ENCODE data around the gene ADM2.

The ADM2 gene

GRCh38 chr22:50489363-50490243 is 8.3 kb downstream of the ADM2 start:
- DNase-seq (ENCODE audit: low spot score): no peak
- TF ChIP-seq, protein P1, sequence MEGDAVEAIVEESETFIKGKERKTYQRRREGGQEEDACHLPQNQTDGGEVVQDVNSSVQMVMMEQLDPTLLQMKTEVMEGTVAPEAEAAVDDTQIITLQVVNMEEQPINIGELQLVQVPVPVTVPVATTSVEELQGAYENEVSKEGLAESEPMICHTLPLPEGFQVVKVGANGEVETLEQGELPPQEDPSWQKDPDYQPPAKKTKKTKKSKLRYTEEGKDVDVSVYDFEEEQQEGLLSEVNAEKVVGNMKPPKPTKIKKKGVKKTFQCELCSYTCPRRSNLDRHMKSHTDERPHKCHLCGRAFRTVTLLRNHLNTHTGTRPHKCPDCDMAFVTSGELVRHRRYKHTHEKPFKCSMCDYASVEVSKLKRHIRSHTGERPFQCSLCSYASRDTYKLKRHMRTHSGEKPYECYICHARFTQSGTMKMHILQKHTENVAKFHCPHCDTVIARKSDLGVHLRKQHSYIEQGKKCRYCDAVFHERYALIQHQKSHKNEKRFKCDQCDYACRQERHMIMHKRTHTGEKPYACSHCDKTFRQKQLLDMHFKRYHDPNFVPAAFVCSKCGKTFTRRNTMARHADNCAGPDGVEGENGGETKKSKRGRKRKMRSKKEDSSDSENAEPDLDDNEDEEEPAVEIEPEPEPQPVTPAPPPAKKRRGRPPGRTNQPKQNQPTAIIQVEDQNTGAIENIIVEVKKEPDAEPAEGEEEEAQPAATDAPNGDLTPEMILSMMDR (IDR thresholded peaks at IDR 0.05; ENCODE audit: borderline replicate concordance, control extremely low read depth, extremely low read depth, insufficient read depth, missing control alignments): no peak
- in situ Hi-C loops (cut with MboI; ENCODE audit: low sequenced_read_pairs, unreplicated experiment): no loop called here

- in situ Hi-C loops (cut with MboI; ENCODE audit: low sequenced_read_pairs, unreplicated experiment): no loop called here
- no peak for DNase-seq (ENCODE audit: low spot score)
- TF ChIP-seq, protein P1 (IDR thresholded peaks at IDR 0.05; ENCODE audit: borderline replicate concordance, control extremely low read depth, extremely low read depth, insufficient read depth, missing control alignments): no peak
These were observed 9.4 kb downstream of the ADM2 start for GRCh38 chr22:50490531-50491308.

- TF ChIP-seq, protein P1 (IDR thresholded peaks at IDR 0.05; ENCODE audit: borderline replicate concordance, control extremely low read depth, extremely low read depth, insufficient read depth, missing control alignments): no peak
- in situ Hi-C loops (cut with MboI; ENCODE audit: low sequenced_read_pairs, unreplicated experiment): no loop called here
- DNase-seq (ENCODE audit: low spot score): no peak
These were observed 15.8 kb downstream of the ADM2 start for GRCh38 chr22:50497093-50497492.

DNA sequence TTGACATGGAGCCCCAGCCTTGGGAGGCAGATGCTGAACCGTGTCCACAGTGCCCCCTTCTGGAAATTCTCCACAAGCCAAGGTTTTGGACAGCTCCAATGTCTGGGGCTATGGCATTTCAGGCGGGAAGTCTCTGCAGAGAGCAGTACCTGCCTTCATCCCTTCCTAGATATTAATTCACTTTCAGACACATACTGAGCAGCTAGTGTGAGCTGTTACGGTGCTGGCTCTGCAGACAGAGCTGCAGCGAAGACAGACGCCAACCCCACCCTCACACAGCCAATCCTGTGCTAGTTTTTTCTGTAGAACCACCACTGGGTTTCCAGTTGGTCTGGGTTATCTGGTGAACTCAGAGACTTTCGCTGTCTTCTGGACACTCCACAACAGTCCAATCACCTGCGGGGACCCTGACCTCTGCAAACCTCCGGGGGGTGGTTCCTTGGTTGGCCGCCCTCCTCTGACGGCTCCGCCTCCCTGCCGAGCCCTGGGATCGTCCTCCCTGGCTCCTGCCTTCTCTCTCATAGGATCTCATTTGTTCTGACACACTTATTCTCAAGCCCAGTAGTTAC is 17.1 kb downstream of the ADM2 start:
- in situ Hi-C loops (cut with MboI; ENCODE audit: low sequenced_read_pairs, unreplicated experiment): no loop called here
- DNase-seq (ENCODE audit: low spot score): peak; percentile 80
- TF ChIP-seq, protein P1 (IDR thresholded peaks at IDR 0.05; ENCODE audit: borderline replicate concordance, control extremely low read depth, extremely low read depth, insufficient read depth, missing control alignments): peak; percentile 58

GRCh38 chr22:50500452-50500851 is 19.1 kb downstream of the ADM2 start:
- in situ Hi-C loops (cut with MboI; ENCODE audit: low sequenced_read_pairs, unreplicated experiment): no loop called here
- TF ChIP-seq, protein P1 (IDR thresholded peaks at IDR 0.05; ENCODE audit: borderline replicate concordance, control extremely low read depth, extremely low read depth, insufficient read depth, missing control alignments): no peak
- DNase-seq (ENCODE audit: low spot score): no peak

DNA sequence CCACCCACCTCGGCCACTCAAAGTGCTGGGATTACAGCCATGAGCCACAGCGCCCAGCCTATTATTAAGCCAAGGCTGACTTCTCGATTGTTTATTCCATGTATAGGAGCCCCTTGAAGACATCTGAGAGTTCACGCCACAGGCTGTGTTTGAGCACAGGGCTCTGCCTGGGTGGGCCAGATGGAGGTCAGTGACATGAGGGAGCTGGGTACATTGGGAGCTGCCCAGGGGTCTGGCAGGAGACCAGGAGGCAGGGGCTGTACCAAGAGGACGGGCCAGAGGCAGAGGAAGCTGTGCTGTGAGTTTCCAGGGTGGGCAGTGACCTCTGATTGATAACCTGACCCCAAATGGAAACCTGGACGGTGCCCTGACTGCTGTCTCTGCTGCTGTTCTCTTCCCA is 20.8 kb downstream of the ADM2 start:
- in situ Hi-C loops (cut with MboI; ENCODE audit: low sequenced_read_pairs, unreplicated experiment): no loop called here
- TF ChIP-seq, protein P1 (IDR thresholded peaks at IDR 0.05; ENCODE audit: borderline replicate concordance, control extremely low read depth, extremely low read depth, insufficient read depth, missing control alignments): no peak

More for the DNA sequence above, 20.8 kb downstream of the ADM2 start:
- DNase-seq (ENCODE audit: low spot score): no peak
